K562 (cell line): ENCODE data around the gene ARHGAP15. TPM values are rescaled to one million over a fixed set of nuclear protein-coding genes. Genes with fewer than 3 reads are reported as not detected.

Source experiments
- ATAC-seq: fragments of 200-7000 bp; cut with Tn5 transposase; 3 replicates; pipeline ENCODE4 v1.9.1; 2020; ENCODE audit warnings: moderate library complexity
- BruUV-seq: library from RNA; stranded (reverse); fragments of 400-500 nt; replicated peaks from 2 replicates; lab custom pipeline; 2021; lab: Mats Ljungman, UMichigan
- CTCF ChIA-PET: fragments of 300-600 bp; formaldehyde crosslinking; extraction: SDS; loops from one replicate; lab custom pipeline; 2021; ENCODE audit warnings: low intra/inter-chr PET ratio; lab: Yijun Ruan, JAX
- POLR2A ChIA-PET: fragments of 300-600, 350-650 bp; sonication (Branson Sonifier 250); formaldehyde crosslinking; extraction: SDS; loops from one replicate; lab custom pipeline; 2021; ENCODE audit warnings: antibody characterized with exemption, inconsistent platforms; lab: Yijun Ruan, JAX
- DNase-seq, 4 experiments: peaks; one replicate each; pipeline versions ENCODE4 v3.0.0 to v3.0.0-alpha.2; 2011 to 2018; ENCODE audit warnings: low spot score in 3 of 4, mixed read lengths in 3 of 4; ENCODE audit errors: extremely low read depth in 1 of 4
- FAIRE-seq: peaks from 2 replicates; lab custom pipeline; 2011; peaks lifted over from hg19 to GRCh38; lab: Jason Lieb, UNC
- H2AFZ ChIP-seq: 2 replicates; pipeline ENCODE4 v1.6.0; 2011; ENCODE audit warnings: low read depth, low read length, control low read depth, inconsistent platforms
- H3K27ac ChIP-seq: fragments of 200-600 bp; 3 replicates; pipeline ENCODE4 v1.8.0; 2011; ENCODE audit warnings: low read depth, mild to moderate bottlenecking, control low read depth, inconsistent platforms, low read length, moderate library complexity, mixed read lengths; ENCODE audit errors: extremely low read depth
- H3K27me3 ChIP-seq, 2 experiments: fragments of 300-600 bp in 1 of 2; 2 replicates in 1 of 2; 3 replicates in 1 of 2; pipeline versions ENCODE4 v1.6.0 to v1.8.0; 2011; ENCODE audit warnings: inconsistent platforms in 2 of 2, low read length in 2 of 2, mild to moderate bottlenecking in 1 of 2, mixed read lengths in 1 of 2, moderate library complexity in 1 of 2; ENCODE audit not compliant: control insufficient read depth in 2 of 2, insufficient read depth in 2 of 2
- H3K36me3 ChIP-seq: fragments of 300-600 bp; 3 replicates; pipeline ENCODE4 v1.8.0; 2011; ENCODE audit warnings: mild to moderate bottlenecking, low read length, inconsistent platforms; ENCODE audit not compliant: control insufficient read depth, insufficient read depth
- H3K4me1 ChIP-seq, 2 experiments: fragments of 200-600 bp in 1 of 2; replicated peaks in 1 of 2; 2 replicates in 1 of 2; 3 replicates in 1 of 2; pipeline versions ENCODE4 v1.5.1 to v1.8.0; 2011; ENCODE audit warnings: inconsistent platforms in 2 of 2, low read length in 2 of 2, mild to moderate bottlenecking in 1 of 2, mixed read lengths in 1 of 2, moderate library complexity in 1 of 2; ENCODE audit not compliant: control insufficient read depth in 2 of 2, insufficient read depth in 2 of 2
- H3K4me2 ChIP-seq: 2 replicates; pipeline ENCODE4 v1.6.1; 2011; ENCODE audit warnings: low read length, control low read depth, inconsistent platforms, mixed read lengths; ENCODE audit not compliant: insufficient read depth
- H3K4me3 ChIP-seq: fragments of 200-600 bp; sonication (generic), shearing (Covaris generic); 2 replicates; pipeline ENCODE4 v1.5.1; 2016; ENCODE audit warnings: control low read depth, inconsistent platforms
- H3K79me2 ChIP-seq: fragments of 200-600 bp; 3 replicates; pipeline ENCODE4 v1.8.0; 2011; ENCODE audit warnings: low read length, inconsistent platforms; ENCODE audit not compliant: control insufficient read depth, insufficient read depth
- H3K9ac ChIP-seq, 2 experiments: 2 replicates each; pipeline versions ENCODE4 v1.6.0 to v1.6.1; 2011; ENCODE audit warnings: low read depth in 2 of 2, low read length in 2 of 2, control low read depth in 1 of 2, inconsistent platforms in 1 of 2, mild to moderate bottlenecking in 1 of 2, mixed read lengths in 1 of 2; ENCODE audit not compliant: insufficient read depth in 1 of 2
- H3K9me1 ChIP-seq: one replicate; pipeline ENCODE4 v1.6.0; 2011; ENCODE audit warnings: inconsistent platforms, mild to moderate bottlenecking, low read length, moderate library complexity; ENCODE audit not compliant: control insufficient read depth, insufficient read depth
- H3K9me3 ChIP-seq: replicated peaks from 2 replicates; pipeline ENCODE4 v1.5.1; 2011; ENCODE audit warnings: low read depth, low read length, inconsistent platforms; ENCODE audit not compliant: control insufficient read depth, insufficient read depth
- H4K20me1 ChIP-seq: replicated peaks from 2 replicates; pipeline ENCODE4 v1.6.1; 2011; ENCODE audit warnings: low read length, inconsistent platforms, mixed read lengths; ENCODE audit not compliant: control insufficient read depth, insufficient read depth
- CBFA2T2 ChIP-seq: fragments of 450-650 bp; conservative IDR thresholded peaks from 2 replicates; pipeline ENCODE4 v1.6.1; 2017; ENCODE audit warnings: mild to moderate bottlenecking
- GTF2F1 ChIP-seq: IDR thresholded peaks from 2 replicates; pipeline ENCODE4 v1.6.1; 2011; ENCODE audit warnings: low read depth, low read length, improper control_type of control experiment
- JUND ChIP-seq, 2 experiments: IDR thresholded peaks; 2 replicates in 1 of 2; 3 replicates in 1 of 2; pipeline ENCODE4 v1.6.1; 2011; ENCODE audit warnings: borderline replicate concordance in 2 of 2, low read depth in 2 of 2, low read length in 2 of 2, improper control_type of control experiment in 1 of 2, missing biosample characterization in 1 of 2, missing genetic modification characterization in 1 of 2, missing genetic modification reagents in 1 of 2
- NFYB ChIP-seq: IDR thresholded peaks from 2 replicates; pipeline ENCODE4 v1.6.1; 2011; ENCODE audit warnings: mild to moderate bottlenecking, moderate library complexity; ENCODE audit not compliant: insufficient read length; ENCODE audit errors: extremely low read depth
- NONO ChIP-seq, 2 experiments: fragments of 200-400 bp in 1 of 2; fragments of 450-650 bp in 1 of 2; formaldehyde crosslinking in 1 of 2; IDR thresholded peaks; 2 replicates each; pipeline ENCODE4 v1.6.1; 2017; ENCODE audit warnings: low read depth in 2 of 2, mild to moderate bottlenecking in 2 of 2, moderate library complexity in 2 of 2, low read length in 1 of 2
- SREBF1 ChIP-seq: fragments of 150-350 bp; IDR thresholded peaks from 2 replicates; pipeline ENCODE4 v1.6.1; 2014; ENCODE audit warnings: antibody characterized with exemption, low read depth, low read length, borderline replicate concordance
- ZNF146 ChIP-seq: IDR thresholded peaks from one replicate; pipeline ENCODE4 v1.6.1; 2018; ENCODE audit warnings: missing compliant biosample characterization; ENCODE audit not compliant: unreplicated experiment
- ZNF695 ChIP-seq: fragments of 450-650 bp; formaldehyde crosslinking; IDR thresholded peaks from 2 replicates; pipeline ENCODE4 v1.4.0; 2020; ENCODE audit warnings: mild to moderate bottlenecking, moderate library complexity
- WGBS: fragments of 100-300 bp; shearing (Covaris generic); methylation state at CpG from one replicate; pipeline ENCODE4 v1.1.6; 2016; ENCODE audit warnings: low coverage, mixed read lengths; ENCODE audit not compliant: insufficient coverage; ENCODE audit errors: missing lambda C conversion rate; 5-methylcytosine and 5-hydroxymethylcytosine counted together
- in situ Hi-C: fragments of 300-500 bp; cut with MboI; formaldehyde crosslinking; loops from 4 replicates; pipeline ENCODE4 v1.15.0; 2018; ENCODE audit warnings: inconsistent platforms, mixed read lengths
- intact Hi-C: fragments of 100-400 bp; cut with micrococcal nuclease; formaldehyde crosslinking; loops from 2 replicates; pipeline ENCODE4 v1.14.2; 2022
- polyA plus RNA-seq, 8 experiments: library from polyadenylated mRNA; depleted of rRNA in 4 of 8; stranded (reverse) in 5 of 8; unstranded in 3 of 8; fragments of >200 nt; fragmentation: Nextera tagmentation in 2 of 8; fragmentation: Illumina TruSeq in 1 of 8; extraction: Ambion mirVana in 2 of 8; extraction: Trizol in 1 of 8; gene quantifications; 2 replicates each; pipeline versions ENCODE4 v1.2.1 to v1.2.3, GENCODE V29; 2011 to 2014; ENCODE audit warnings: inconsistent platforms in 1 of 8, missing spikeins in 1 of 8
- total RNA-seq, 7 experiments: library from RNA; depleted of rRNA in 6 of 7; stranded (reverse); fragments of >200 nt in 6 of 7; fragmentation: Illumina TruSeq in 2 of 7; extraction: Trizol in 2 of 7; gene quantifications; 2 replicates each; pipeline versions ENCODE4 v1.2.1 to v1.2.3, GENCODE V29; 2011 to 2021; ENCODE audit warnings: low replicate concordance in 1 of 7
- TF ChIP-seq, protein P1 (sequence below): IDR thresholded peaks from 3 replicates; pipeline ENCODE4 v1.6.1; 2011; ENCODE audit warnings: borderline replicate concordance, mild to moderate bottlenecking, moderate library complexity; ENCODE audit not compliant: insufficient read length; ENCODE audit errors: extremely low read depth
- TF ChIP-seq, protein P2 (sequence below): IDR thresholded peaks from 2 replicates; pipeline ENCODE4 v1.6.1; 2012; ENCODE audit warnings: low read depth, low read length, improper control_type of control experiment, borderline replicate concordance
- TF ChIP-seq, protein P3 (sequence below): sonication (generic); formaldehyde crosslinking; IDR thresholded peaks from 2 replicates; pipeline ENCODE4 v1.8.1; 2023; ENCODE audit warnings: mild to moderate bottlenecking, missing genetic modification reagents, moderate library complexity

The ARHGAP15 gene
- total and polyA plus RNA-seq, 9 of the 15 experiments (the other 6 are each of a cell fraction or from before 2014, with no cell fraction given), result 1.5 to 17.9 (median 7.9) TPM

- POLR2A ChIA-PET, result no interaction called here
- intact Hi-C loops, result no loop called here
- BruUV-seq, result no TSS peak
- H3K9me1 ChIP-seq, result no peaks in the 10 kb centered on the region
- no peaks in the 10 kb centered on the region for H3K9me3 ChIP-seq
- H4K20me1 ChIP-seq, result no peaks in the 10 kb centered on the region
- CTCF ChIA-PET, result no interaction called here
- TF ChIP-seq ZNF695 (CRISPR knock-in tag), result no peak
- no peak for TF ChIP-seq SREBF1
- TF ChIP-seq ZNF146, result no peak
- TF ChIP-seq JUND (IDR thresholded peaks at IDR 0.05; ENCODE audit: borderline replicate concordance, low read depth, low read length), result no peak
- no peak for TF ChIP-seq JUND (tag; IDR thresholded peaks at IDR 0.05; ENCODE audit: borderline replicate concordance, low read depth, low read length)
- no peak for TF ChIP-seq NFYB
- TF ChIP-seq, protein P1, sequence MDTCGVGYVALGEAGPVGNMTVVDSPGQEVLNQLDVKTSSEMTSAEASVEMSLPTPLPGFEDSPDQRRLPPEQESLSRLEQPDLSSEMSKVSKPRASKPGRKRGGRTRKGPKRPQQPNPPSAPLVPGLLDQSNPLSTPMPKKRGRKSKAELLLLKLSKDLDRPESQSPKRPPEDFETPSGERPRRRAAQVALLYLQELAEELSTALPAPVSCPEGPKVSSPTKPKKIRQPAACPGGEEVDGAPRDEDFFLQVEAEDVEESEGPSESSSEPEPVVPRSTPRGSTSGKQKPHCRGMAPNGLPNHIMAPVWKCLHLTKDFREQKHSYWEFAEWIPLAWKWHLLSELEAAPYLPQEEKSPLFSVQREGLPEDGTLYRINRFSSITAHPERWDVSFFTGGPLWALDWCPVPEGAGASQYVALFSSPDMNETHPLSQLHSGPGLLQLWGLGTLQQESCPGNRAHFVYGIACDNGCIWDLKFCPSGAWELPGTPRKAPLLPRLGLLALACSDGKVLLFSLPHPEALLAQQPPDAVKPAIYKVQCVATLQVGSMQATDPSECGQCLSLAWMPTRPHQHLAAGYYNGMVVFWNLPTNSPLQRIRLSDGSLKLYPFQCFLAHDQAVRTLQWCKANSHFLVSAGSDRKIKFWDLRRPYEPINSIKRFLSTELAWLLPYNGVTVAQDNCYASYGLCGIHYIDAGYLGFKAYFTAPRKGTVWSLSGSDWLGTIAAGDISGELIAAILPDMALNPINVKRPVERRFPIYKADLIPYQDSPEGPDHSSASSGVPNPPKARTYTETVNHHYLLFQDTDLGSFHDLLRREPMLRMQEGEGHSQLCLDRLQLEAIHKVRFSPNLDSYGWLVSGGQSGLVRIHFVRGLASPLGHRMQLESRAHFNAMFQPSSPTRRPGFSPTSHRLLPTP, result no peak
- no peak for TF ChIP-seq NONO (IDR thresholded peaks at IDR 0.05; ENCODE audit: low read depth in 2 of 2, low read length in 1 of 2)
- no peak for TF ChIP-seq CBFA2T2
- TF ChIP-seq, protein P2, sequence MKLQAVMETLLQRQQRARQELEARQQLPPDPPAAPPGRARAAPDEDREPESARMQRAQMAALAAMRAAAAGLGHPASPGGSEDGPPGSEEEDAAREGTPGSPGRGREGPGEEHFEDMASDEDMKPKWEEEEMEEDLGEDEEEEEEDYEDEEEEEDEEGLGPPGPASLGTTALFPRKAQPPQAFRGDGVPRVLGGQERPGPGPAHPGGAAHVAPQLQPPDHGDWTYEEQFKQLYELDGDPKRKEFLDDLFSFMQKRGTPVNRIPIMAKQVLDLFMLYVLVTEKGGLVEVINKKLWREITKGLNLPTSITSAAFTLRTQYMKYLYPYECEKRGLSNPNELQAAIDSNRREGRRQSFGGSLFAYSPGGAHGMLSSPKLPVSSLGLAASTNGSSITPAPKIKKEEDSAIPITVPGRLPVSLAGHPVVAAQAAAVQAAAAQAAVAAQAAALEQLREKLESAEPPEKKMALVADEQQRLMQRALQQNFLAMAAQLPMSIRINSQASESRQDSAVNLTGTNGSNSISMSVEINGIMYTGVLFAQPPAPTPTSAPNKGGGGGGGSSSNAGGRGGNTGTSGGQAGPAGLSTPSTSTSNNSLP, result no peak
- TF ChIP-seq, protein P3, sequence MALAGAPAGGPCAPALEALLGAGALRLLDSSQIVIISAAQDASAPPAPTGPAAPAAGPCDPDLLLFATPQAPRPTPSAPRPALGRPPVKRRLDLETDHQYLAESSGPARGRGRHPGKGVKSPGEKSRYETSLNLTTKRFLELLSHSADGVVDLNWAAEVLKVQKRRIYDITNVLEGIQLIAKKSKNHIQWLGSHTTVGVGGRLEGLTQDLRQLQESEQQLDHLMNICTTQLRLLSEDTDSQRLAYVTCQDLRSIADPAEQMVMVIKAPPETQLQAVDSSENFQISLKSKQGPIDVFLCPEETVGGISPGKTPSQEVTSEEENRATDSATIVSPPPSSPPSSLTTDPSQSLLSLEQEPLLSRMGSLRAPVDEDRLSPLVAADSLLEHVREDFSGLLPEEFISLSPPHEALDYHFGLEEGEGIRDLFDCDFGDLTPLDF (CRISPR knock-in tag), result no peak
- TF ChIP-seq GTF2F1, result no peak
- ATAC-seq, result no peak
- no peaks in the 10 kb centered on the region for H3K36me3 ChIP-seq
- DNase-seq, result no peak
- no peaks in the 10 kb centered on the region for H3K79me2 ChIP-seq
- H3K27ac ChIP-seq, result no peak overlapping the region
- FAIRE-seq, result no peak
- H3K9ac ChIP-seq, result no peak overlapping the region
- H3K4me3 ChIP-seq, result no peak overlapping the region
- no peak overlapping the region for H2AFZ ChIP-seq
- WGBS, result 12% methylated on average over 3 of the region's 3 CpGs
- H3K4me1 ChIP-seq, result no peaks in the 10 kb centered on the region; a peak in 1 of 5 replicates
- no peak overlapping the region for H3K4me2 ChIP-seq
- no peaks in the 10 kb centered on the region for H3K27me3 ChIP-seq
- in situ Hi-C loops, result no loop called here
Measured at GRCh38 chr2:143519521-143519920, 390.3 kb downstream of the ARHGAP15 start.
